ENCODE measurements around the gene CRACR2B.

DNA sequence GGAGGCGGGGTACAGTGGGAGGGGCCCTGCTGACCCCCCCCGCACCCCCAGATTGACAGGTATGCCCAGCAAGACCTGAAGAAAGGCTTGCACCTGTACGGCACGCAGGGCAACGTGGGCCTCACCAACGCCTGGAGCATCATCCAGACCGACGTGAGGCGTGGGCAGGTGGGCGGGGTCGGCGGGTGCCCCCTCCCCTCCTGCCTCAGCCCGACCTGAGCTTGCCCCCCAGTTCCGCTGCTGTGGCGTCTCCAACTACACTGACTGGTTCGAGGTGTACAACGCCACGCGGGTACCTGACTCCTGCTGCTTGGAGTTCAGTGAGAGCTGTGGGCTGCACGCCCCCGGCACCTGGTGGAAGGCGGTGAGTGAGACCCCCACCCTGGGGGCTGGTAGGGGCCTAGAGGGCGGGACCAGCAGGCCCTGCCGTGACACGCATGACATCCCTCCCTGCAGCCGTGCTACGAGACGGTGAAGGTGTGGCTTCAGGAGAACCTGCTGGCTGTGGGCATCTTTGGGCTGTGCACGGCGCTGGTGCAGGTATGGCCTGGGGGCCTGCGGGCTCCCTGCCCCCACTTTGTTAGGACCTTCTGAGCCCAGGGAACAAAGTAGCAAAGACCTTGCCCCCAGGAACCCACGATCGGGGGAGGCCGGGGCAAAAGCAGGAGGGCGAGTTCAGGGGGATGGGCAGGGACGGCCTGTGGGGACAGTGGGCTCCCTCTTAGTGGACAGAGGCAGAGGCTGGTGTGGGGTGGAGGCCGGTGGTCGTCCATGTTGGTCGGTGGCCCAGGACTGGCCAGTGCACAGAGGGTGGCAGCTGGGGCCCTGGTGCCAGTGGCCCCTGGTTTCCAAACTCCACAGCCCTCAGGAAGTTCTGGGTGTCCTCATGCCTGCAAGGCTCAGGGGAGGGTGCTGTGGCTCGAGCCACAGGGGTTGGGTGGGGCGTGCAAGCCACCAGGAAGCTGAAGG is 38.0 kb downstream of the CRACR2B start:
- TF ChIP-seq, protein P1, sequence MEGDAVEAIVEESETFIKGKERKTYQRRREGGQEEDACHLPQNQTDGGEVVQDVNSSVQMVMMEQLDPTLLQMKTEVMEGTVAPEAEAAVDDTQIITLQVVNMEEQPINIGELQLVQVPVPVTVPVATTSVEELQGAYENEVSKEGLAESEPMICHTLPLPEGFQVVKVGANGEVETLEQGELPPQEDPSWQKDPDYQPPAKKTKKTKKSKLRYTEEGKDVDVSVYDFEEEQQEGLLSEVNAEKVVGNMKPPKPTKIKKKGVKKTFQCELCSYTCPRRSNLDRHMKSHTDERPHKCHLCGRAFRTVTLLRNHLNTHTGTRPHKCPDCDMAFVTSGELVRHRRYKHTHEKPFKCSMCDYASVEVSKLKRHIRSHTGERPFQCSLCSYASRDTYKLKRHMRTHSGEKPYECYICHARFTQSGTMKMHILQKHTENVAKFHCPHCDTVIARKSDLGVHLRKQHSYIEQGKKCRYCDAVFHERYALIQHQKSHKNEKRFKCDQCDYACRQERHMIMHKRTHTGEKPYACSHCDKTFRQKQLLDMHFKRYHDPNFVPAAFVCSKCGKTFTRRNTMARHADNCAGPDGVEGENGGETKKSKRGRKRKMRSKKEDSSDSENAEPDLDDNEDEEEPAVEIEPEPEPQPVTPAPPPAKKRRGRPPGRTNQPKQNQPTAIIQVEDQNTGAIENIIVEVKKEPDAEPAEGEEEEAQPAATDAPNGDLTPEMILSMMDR (IDR thresholded peaks at IDR 0.05; ENCODE audit: insufficient read depth, low read length), result no peak
- no peak for TF ChIP-seq REST (IDR thresholded peaks at IDR 0.05; ENCODE audit: insufficient replicate concordance, low read depth)
- TF ChIP-seq POLR2AphosphoS5 (IDR thresholded peaks at IDR 0.05; ENCODE audit: low read depth), result 0 out of 2 replicates have a peak, but pooled peaks have one; percentile 13
- TF ChIP-seq GABPA (IDR thresholded peaks at IDR 0.05; ENCODE audit: low read depth), result no peak
- TF ChIP-seq SPI1 (IDR thresholded peaks at IDR 0.05; ENCODE audit: borderline replicate concordance, low read depth), result no peak
